ENCODE measurements around the gene ARAP1. TPM values are rescaled to one million over a fixed set of nuclear protein-coding genes. Genes with fewer than 3 reads are reported as not detected.

The ARAP1 gene
- total RNA-seq, 4 donors from 2014 or later, result 18.3 to 52.0 (median 26.0) TPM

DNA sequence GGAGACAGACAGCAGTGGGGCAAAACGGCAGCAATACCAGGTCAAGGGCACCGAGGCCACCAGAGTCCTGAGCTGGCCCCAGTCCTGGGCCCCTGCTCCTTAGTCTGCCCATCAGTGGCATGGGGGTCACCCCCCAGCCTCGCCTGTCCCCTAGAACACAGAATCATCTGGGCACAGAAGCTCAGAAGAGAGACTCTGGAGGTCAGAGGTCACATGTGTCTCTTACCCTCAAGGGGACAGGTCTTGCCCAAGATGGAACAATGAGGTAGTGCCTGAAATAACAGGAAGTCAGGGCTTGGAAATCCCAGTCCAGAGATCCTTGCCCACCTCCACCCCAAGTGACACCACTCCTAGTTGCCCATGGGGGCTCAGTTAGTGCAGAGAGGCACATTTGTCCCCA is 98.6 kb downstream of the ARAP1 start:
- TF ChIP-seq CTCF (IDR thresholded peaks at IDR 0.05 in 4 of 5, conservative IDR thresholded peaks at IDR 0.05 in 1 of 5) (no peak), POLR2A (IDR thresholded peaks at IDR 0.05) (no peak)
- H3K4me1 ChIP-seq, result no peaks in the 10 kb centered on the region
- ATAC-seq, result no peak
- H3K9me3 ChIP-seq, result no peaks in the 10 kb centered on the region
- in situ Hi-C loops (cut with MboI; ENCODE audit: low sequenced_read_pairs in 4 of 4) (loop anchor here in 1 of 4 donors (10.0 kb wide), 1 partner anchor 179 kb away; no protein-coding TSS in a partner anchor), intact Hi-C loops (cut with DNase I; ENCODE audit: low total_unique reads) (no loop called here)
- no peaks in the 10 kb centered on the region for H3K27me3 ChIP-seq
- H3K36me3 ChIP-seq, result no peaks in the 10 kb centered on the region
- no peak overlapping the region for H3K4me3 ChIP-seq
- no peak for DNase-seq
- no peak overlapping the region for H3K27ac ChIP-seq

DNA sequence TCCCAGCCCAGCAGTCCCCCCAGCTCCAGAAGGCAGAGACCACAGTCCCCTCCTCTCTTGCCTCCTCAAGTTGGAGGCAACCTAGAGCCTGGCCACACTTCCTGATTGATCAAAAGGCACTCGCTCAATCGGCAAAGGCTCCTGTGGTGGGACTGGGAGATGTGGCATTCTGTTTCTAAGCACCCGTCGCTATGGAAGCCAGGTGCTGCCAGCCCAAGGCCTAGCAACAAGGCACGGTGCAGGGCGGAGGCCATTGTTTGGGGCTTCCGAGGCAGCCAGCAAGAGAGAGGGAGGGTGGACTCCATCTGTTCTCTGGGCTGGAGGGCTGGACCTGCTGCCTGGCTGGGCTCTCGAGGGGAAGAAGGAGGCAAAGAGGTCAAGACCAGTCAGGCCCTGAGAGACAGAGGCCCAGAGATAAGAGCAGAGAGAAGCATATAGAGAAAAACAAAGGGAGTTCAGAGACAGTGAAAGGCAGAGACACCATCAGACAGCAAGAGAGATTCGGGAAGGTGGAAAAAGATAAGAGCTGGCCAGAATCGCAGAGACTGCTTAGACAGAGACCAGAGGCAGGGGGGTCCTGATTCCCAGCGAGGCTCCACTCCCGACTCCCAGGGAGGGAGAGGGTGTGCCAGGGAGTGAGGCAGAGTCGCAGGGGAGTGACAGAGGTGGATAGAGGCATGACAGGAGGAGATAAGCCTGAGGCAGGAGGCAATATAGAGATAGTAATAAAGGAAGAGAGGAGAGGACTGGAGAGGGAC is 99.2 kb downstream of the ARAP1 start:
- DNase-seq (no peak), ATAC-seq (no peak)
- intact Hi-C loops (cut with DNase I; ENCODE audit: low total_unique reads) (no loop called here), in situ Hi-C loops (cut with MboI; ENCODE audit: low sequenced_read_pairs in 4 of 4) (loop anchor here in 1 of 4 donors (10.0 kb wide), 1 partner anchor 178 kb away; no protein-coding TSS in a partner anchor)
- Histone ChIP-seq H3K4me1 (no peaks in the 10 kb centered on the region), H3K27ac (no peak overlapping the region), H3K9me3 (no peaks in the 10 kb centered on the region), H3K36me3 (no peaks in the 10 kb centered on the region), H3K4me3 (no peak overlapping the region), H3K27me3 (no peaks in the 10 kb centered on the region)
- TF ChIP-seq POLR2A (IDR thresholded peaks at IDR 0.05), result no peak
- no peak for TF ChIP-seq CTCF (IDR thresholded peaks at IDR 0.05 in 4 of 5, conservative IDR thresholded peaks at IDR 0.05 in 1 of 5)

- intact Hi-C loops (cut with DNase I; ENCODE audit: low total_unique reads), result no loop called here
These were observed 100.1 kb downstream of the ARAP1 start for GRCh38 chr11:72652133-72652532.

GRCh38 chr11:72649215-72649976 is 102.8 kb downstream of the ARAP1 start:
- no peak for TF ChIP-seq POLR2A (IDR thresholded peaks at IDR 0.05)
- ATAC-seq, result no peak
- no peak overlapping the region for H3K4me3 ChIP-seq
- no peak for DNase-seq
- intact Hi-C loops (cut with DNase I; ENCODE audit: low total_unique reads) (no loop called here), in situ Hi-C loops (cut with MboI; ENCODE audit: low sequenced_read_pairs in 4 of 4) (loop anchor here (5.0 kb wide), 1 partner anchor 62 kb away; no protein-coding TSS in a partner anchor)
- no peak overlapping the region for H3K27ac ChIP-seq
- no peaks in the 10 kb centered on the region for H3K27me3 ChIP-seq
- no peaks in the 10 kb centered on the region for H3K36me3 ChIP-seq
- no peaks in the 10 kb centered on the region for H3K9me3 ChIP-seq
- no peaks in the 10 kb centered on the region for H3K4me1 ChIP-seq

More at GRCh38 chr11:72652133-72652532, 100.1 kb downstream of the ARAP1 start:
- in situ Hi-C loops (cut with MboI; ENCODE audit: low sequenced_read_pairs in 4 of 4), result loop anchor here in 1 of 4 donors (10.0 kb wide), 1 partner anchor 177 kb away; no protein-coding TSS in a partner anchor
- Histone ChIP-seq H3K4me1 (no peaks in the 10 kb centered on the region), H3K27ac (no peak overlapping the region), H3K9me3 (no peaks in the 10 kb centered on the region), H3K36me3 (no peaks in the 10 kb centered on the region), H3K27me3 (no peaks in the 10 kb centered on the region), H3K4me3 (no peak overlapping the region)
- TF ChIP-seq POLR2A (IDR thresholded peaks at IDR 0.05) (no peak), CTCF (IDR thresholded peaks at IDR 0.05 in 4 of 5, conservative IDR thresholded peaks at IDR 0.05 in 1 of 5) (no peak)
- ATAC-seq (no peak), DNase-seq (no peak)

All from gastrocnemius medialis (tissue), 4 donors.